Mammary epithelial cell (primary cell): Measurements from ENCODE around the gene TNRC6A.

Experiments
- EZH2 ChIP-seq: IDR thresholded peaks from 2 replicates; pipeline ENCODE4 v1.6.1; 2012; ENCODE audit warnings: low read length, inconsistent platforms, borderline replicate concordance
- TF ChIP-seq, protein P1 (sequence below), 2 donors: IDR thresholded peaks in 1 of 2; conservative IDR thresholded peaks in 1 of 2; 2 replicates each; pipeline ENCODE4 v1.5.1; 2011 to 2012; ENCODE audit warnings: inconsistent platforms in 2 of 2, low read length in 2 of 2, mild to moderate bottlenecking in 2 of 2, control low read depth in 1 of 2, low read depth in 1 of 2; ENCODE audit not compliant: insufficient read depth in 1 of 2; ENCODE audit errors: extremely low read depth in 1 of 2

DNA sequence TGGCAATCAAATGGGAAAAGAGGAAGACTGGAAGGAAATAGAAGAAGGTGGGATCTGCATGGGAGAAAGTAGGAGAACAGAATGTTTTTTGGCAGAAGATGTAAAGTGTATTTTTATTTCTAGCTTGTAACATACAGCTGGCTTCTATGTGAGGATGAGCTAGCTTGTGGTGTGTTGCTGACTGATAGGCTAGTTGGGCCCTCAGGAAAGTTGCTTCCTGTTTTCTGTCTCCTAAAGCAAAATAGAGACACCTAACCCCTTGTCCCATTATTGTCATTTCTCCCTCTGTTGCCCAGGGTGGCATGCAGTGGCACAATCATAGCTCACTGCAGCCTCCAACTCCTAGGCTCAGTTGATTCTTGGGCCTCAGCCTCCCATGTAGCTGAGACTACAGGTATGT lies 15.9 kb downstream of the TNRC6A start:
- TF ChIP-seq, protein P1, sequence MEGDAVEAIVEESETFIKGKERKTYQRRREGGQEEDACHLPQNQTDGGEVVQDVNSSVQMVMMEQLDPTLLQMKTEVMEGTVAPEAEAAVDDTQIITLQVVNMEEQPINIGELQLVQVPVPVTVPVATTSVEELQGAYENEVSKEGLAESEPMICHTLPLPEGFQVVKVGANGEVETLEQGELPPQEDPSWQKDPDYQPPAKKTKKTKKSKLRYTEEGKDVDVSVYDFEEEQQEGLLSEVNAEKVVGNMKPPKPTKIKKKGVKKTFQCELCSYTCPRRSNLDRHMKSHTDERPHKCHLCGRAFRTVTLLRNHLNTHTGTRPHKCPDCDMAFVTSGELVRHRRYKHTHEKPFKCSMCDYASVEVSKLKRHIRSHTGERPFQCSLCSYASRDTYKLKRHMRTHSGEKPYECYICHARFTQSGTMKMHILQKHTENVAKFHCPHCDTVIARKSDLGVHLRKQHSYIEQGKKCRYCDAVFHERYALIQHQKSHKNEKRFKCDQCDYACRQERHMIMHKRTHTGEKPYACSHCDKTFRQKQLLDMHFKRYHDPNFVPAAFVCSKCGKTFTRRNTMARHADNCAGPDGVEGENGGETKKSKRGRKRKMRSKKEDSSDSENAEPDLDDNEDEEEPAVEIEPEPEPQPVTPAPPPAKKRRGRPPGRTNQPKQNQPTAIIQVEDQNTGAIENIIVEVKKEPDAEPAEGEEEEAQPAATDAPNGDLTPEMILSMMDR (conservative IDR thresholded peaks at IDR 0.05 in 1 of 2, IDR thresholded peaks at IDR 0.05 in 1 of 2; ENCODE audit: extremely low read depth in 1 of 2, insufficient read depth in 1 of 2, low read depth in 1 of 2, low read length in 2 of 2), result no peak
- no peak for TF ChIP-seq EZH2
